GM12891 (cell line): ENCODE measurements around the gene TIGAR.
A peak's percentile ranks its signal among the peaks of the same experiment; 100 is the strongest.

Source experiments
- POLR2A ChIP-seq: IDR thresholded peaks from 2 replicates; pipeline ENCODE4 v1.6.1; 2011; ENCODE audit warnings: low read depth, low read length, control low read depth
- POLR2AphosphoS5 ChIP-seq: IDR thresholded peaks from 2 replicates; pipeline ENCODE4 v1.6.1; 2011; ENCODE audit warnings: low read depth, low read length, control low read depth
- TAF1 ChIP-seq: IDR thresholded peaks from 2 replicates; pipeline ENCODE4 v1.6.1; 2011; ENCODE audit warnings: low read depth, low read length, control low read depth

DNA sequence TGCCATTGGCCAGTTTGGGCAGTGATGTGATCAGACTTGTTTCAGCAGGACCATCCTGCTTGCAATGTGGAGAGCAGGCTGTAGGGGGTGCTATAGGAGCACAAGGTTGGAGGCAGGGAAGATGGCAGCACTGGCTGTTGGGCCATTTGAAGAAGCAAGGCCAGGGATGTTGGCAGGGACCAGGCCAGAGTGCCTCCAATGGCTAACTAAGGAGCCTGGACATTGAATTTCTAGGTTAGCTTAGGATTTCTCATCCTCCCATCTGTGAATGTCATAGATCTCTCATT, 35.0 kb downstream of the TIGAR start:
- TF ChIP-seq POLR2AphosphoS5 (peak; percentile 35; the same call in 1 of the 2 replicates), TAF1 (no peak), POLR2A (peak; percentile 58; the same call in 1 of the 2 replicates)
